Measurements from ENCODE around the gene IFT52.

Gene IFT52

GRCh38 chr20:43694763-43695162, 104.0 kb downstream of the IFT52 start:
- no peak for DNase-seq

DNA sequence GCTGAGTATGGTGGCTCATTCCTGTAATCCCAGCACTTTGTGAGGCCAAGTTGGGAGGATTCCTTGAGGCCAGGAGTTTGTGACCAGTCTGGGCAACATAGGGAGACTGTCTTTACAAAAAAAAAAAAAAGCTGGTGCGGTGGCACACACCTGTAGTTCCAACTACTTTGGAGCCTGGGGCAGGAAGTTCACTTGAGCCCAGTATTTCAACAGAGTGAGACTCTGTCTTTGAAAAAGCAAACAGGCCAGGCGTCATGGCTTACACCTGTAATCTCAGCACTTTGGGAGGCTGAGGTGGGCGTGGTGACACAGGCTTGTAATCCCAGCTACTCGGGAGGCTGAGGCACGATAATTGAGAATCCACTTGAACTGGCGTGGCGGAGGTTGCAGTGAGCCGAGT, 104.8 kb downstream of the IFT52 start:
- DNase-seq, result no peak
